Astrocyte of the spinal cord (primary cell): ENCODE data around the gene RPGR.

ENCODE experiments used
- DNase-seq: peaks from one replicate; pipeline ENCODE4 v3.0.0; 2011; ENCODE audit warnings: low read depth, low spot score
- H3K4me3 ChIP-seq: 2 replicates; pipeline ENCODE4 v1.5.1; 2011; ENCODE audit warnings: low read depth, mild to moderate bottlenecking, low read length, moderate library complexity
- in situ Hi-C: cut with HindIII; loops from 2 replicates; pipeline ENCODE4 v1.10.0; 2017; ENCODE audit warnings: low sequenced_read_pairs
- TF ChIP-seq, protein P1 (sequence below): IDR thresholded peaks from 2 replicates; pipeline ENCODE4 v1.5.1; 2012; ENCODE audit warnings: low read depth, mild to moderate bottlenecking, low read length, inconsistent platforms

The RPGR gene

DNA sequence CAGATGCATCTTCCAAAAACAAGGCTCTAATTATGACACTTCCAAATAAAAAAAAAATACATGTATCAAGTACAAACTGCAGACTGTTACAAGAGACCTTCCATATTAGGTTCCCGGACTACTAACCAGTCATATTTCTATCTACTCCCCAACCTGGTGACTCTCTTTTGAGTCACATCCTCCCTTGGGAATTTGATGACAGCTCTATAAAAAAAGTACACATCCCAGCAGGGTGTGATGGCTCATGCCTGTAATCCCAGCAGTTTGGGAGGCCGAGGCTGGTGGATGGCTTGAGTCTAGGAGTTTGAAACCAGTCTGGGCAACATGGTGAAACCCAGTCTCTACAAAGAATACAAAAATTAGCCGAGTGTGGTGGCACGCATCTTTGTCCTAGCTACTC, 14.9 kb downstream of the RPGR start:
- no peak overlapping the region for H3K4me3 ChIP-seq
- TF ChIP-seq, protein P1, sequence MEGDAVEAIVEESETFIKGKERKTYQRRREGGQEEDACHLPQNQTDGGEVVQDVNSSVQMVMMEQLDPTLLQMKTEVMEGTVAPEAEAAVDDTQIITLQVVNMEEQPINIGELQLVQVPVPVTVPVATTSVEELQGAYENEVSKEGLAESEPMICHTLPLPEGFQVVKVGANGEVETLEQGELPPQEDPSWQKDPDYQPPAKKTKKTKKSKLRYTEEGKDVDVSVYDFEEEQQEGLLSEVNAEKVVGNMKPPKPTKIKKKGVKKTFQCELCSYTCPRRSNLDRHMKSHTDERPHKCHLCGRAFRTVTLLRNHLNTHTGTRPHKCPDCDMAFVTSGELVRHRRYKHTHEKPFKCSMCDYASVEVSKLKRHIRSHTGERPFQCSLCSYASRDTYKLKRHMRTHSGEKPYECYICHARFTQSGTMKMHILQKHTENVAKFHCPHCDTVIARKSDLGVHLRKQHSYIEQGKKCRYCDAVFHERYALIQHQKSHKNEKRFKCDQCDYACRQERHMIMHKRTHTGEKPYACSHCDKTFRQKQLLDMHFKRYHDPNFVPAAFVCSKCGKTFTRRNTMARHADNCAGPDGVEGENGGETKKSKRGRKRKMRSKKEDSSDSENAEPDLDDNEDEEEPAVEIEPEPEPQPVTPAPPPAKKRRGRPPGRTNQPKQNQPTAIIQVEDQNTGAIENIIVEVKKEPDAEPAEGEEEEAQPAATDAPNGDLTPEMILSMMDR: no peak
- in situ Hi-C loops: no loop called here
- peak; percentile 74 for DNase-seq

DNA sequence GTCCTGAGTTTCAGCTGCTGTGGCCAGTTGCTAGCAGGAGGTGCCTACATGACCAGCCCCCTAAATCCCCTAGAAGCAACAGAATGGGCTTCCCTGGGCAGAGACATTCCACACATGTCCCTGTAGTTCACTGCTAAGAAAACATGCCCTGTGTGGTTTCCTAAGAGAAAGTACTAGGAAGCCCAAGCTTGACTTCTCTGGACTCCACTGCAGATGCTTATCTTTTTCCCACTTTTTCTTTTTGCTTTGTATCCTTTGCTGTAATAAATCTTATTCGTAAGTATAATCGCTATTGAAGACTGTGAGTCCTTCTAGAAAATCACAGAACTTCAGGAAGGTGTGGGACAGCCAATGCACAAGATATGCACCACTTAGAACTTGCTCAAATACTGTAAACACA, 15.6 kb downstream of the RPGR start:
- no peak overlapping the region for H3K4me3 ChIP-seq
- TF ChIP-seq, protein P1: no peak
- DNase-seq: no peak
- in situ Hi-C loops: no loop called here

DNA sequence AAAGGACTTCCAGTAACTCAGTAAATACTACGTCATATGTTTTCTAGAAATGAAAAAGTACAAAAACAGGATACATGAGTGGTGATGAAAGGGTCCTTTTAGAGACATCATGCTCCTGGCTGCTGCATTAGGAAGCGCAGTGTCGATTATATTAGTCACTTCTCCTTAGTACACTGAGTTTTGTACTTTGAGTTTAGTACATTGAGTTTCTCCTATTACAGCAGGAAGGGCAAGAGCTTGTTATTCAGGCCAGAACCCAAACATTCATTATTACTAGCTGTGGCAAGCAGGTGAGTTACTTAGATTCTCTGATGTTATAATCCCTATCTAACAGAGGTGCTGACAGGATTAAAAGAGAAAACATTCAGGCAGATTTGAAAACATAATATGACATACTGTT, 21.3 kb downstream of the RPGR start:
- in situ Hi-C loops: no loop called here

DNA sequence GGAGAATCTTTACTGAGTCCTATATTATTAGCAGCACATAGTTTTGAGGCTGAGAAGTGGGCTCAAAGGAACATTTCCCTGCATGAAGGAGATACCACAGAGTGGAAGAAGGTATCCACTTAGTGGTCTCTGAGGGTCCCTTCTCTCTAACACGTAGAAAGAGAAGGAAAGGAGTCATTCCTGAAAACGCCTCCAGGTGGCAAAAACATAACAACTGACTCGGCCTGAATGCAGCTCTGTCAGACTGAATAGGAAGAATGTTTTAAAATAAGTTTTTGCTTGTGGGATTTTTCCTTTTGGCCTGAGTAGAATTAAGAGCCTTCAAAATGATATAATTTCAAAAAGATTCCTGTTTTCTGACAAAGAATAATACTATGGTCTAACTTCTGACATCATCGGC, 23.3 kb downstream of the RPGR start:
- TF ChIP-seq, protein P1: peak; percentile 44
- no peak overlapping the region for H3K4me3 ChIP-seq
- in situ Hi-C loops: no loop called here
- DNase-seq: peak; percentile 23

More for the DNA sequence above, 21.3 kb downstream of the RPGR start:
- DNase-seq: peak; percentile 49
- TF ChIP-seq, protein P1: peak; percentile 11
- no peak overlapping the region for H3K4me3 ChIP-seq

DNA sequence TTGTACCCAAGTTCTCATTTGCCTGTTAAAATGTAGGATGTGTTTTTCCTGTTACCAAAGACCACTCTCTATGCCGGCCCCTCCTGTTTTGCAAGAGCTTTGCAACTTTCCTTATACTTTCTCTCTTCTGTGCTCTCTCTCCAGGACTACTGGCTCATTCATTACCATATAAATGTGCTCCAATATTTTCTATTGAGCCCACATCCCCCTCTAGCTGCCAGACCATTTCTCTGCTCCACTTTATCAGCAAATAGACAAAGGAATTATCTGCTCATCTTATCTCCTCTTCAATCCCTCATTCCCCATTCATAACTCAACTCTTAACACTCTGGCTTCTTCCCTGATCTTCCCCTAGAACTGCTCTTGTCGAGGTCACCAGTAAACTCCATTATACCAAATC, 33.6 kb downstream of the RPGR start:
- TF ChIP-seq, protein P1: peak; percentile 32
- DNase-seq: no peak
- H3K4me3 ChIP-seq: no peak overlapping the region
- in situ Hi-C loops: no loop called here

DNA sequence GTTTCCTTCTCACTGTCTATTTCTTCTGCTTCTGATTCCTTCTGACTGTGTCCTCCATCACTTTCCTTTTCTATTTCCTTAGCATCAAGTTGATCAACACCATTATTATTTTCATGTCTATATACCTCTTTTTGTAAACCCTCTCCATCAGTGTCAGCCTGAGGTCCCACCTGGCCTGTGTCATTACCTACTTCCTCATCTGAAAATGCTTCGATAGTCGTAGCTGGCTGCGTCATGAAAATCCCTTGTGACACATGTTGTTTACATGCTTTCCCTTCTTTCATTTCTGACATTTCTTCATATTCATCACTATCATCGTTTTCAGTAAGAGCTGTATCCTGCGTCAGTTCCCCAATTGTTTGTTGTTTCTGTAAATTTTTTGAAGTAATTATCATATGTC, 39.6 kb downstream of the RPGR start:
- no peak for DNase-seq
- in situ Hi-C loops: no loop called here
- no peak overlapping the region for H3K4me3 ChIP-seq
- TF ChIP-seq, protein P1: no peak

DNA sequence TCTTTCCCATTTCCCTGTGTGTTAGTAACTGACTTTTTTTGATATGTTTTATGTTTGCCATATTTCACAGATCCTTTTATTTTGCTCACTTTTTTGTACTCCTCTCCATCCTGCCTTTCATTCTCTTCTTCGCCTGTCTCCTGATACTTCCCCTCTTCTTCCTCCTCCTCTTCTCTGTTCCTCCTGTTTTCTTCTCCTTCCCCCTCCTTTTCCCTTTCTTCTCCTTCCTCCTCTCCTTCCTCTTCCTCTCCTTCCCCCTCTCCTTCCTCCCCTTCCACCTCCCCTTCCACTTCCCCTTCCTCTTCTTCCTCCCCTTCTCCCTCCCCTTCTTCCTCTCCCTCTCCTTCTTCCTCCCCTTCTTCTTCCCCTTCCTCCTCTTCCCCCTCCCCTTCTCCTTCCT, 41.7 kb downstream of the RPGR start:
- no peak overlapping the region for H3K4me3 ChIP-seq
- DNase-seq: no peak
- TF ChIP-seq, protein P1: no peak
- in situ Hi-C loops: no loop called here
